Keratinocyte (primary cell): Measurements from ENCODE around the gene CCDC7.
"Not testable (repeated sequence)": the region's sequence is repeated elsewhere in the genome, so short reads cannot be mapped to it uniquely, and the experiment has no call there.

Experiments used
- CTCF ChIP-seq, 3 experiments: IDR thresholded peaks in 1 of 3; conservative IDR thresholded peaks in 1 of 3; optimal IDR thresholded peaks in 1 of 3; 2 replicates in 2 of 3; 3 replicates in 1 of 3; pipeline versions ENCODE3 to v1.5.1; 2011; ENCODE audit warnings: low read length in 3 of 3, mild to moderate bottlenecking in 3 of 3, moderate library complexity in 2 of 3, control low read depth in 1 of 3, inconsistent platforms in 1 of 3; ENCODE audit not compliant: insufficient read depth in 2 of 3; ENCODE audit errors: extremely low read depth in 1 of 3
- EZH2 ChIP-seq: IDR thresholded peaks from one replicate; pipeline ENCODE4 v1.6.1; 2012; ENCODE audit warnings: inconsistent platforms, mild to moderate bottlenecking, low read length, moderate library complexity

GRCh38 chr10:32754900-32755299 is 309.0 kb downstream of the CCDC7 start:
- TF ChIP-seq CTCF (optimal IDR thresholded peaks at IDR 0.05 in 1 of 3, IDR thresholded peaks at IDR 0.05 in 1 of 3, conservative IDR thresholded peaks at IDR 0.05 in 1 of 3; ENCODE audit: extremely low read depth in 1 of 3, insufficient read depth in 2 of 3, low read length in 3 of 3); EZH2: not testable (repeated sequence)
